ENCODE results near the gene PRDM8.

GRCh38 chr4:80210549-80210948 lies 13.2 kb downstream of the PRDM8 start:
- TF ChIP-seq CTCF (IDR thresholded peaks at IDR 0.05): no peak
- TF ChIP-seq POLR2AphosphoS5 (IDR thresholded peaks at IDR 0.05): no peak

Data from sigmoid colon (tissue), 4 donors.